Stimulated activated effector memory CD8-positive, alpha-beta T cell treated with anti-CD3 and anti-CD28 coated beads, Interleukin-12 subunit alpha, Interleukin-12 subunit beta, amount 100 ng/mL, for 72 hours (primary cell): ENCODE measurements around the gene U2SURP.
A peak's percentile ranks its signal among the peaks of the same experiment; 100 is the strongest.
"Not testable (repeated sequence)": the region's sequence is repeated elsewhere in the genome, so short reads cannot be mapped to it uniquely, and the experiment has no call there.

Source experiments
- ATAC-seq: fragments of 150-1000 bp; cut with Tn5 transposase; 2 replicates; pipeline ENCODE4 v1.10.0; 2021
- DNase-seq, 2 donors: peaks; one replicate each; pipeline ENCODE4 v3.0.0; 2021 to 2022; ENCODE audit warnings: low spot score in 2 of 2
- H3K27ac Mint-ChIP-seq: one replicate; pipeline ENCODE4 v1.8.0; 2022; ENCODE audit warnings: mild to moderate bottlenecking, mixed read lengths
- H3K36me3 Mint-ChIP-seq: one replicate; pipeline ENCODE4 v1.8.0; 2022; ENCODE audit warnings: mild to moderate bottlenecking, mixed read lengths
- H3K4me1 Mint-ChIP-seq: one replicate; pipeline ENCODE4 v1.8.0; 2022; ENCODE audit warnings: mixed read lengths
- H3K4me3 Mint-ChIP-seq: one replicate; pipeline ENCODE4 v1.8.0; 2022; ENCODE audit warnings: mild to moderate bottlenecking, mixed read lengths
- H3K9me3 Mint-ChIP-seq: one replicate; pipeline ENCODE4 v1.8.0; 2022; ENCODE audit warnings: mixed read lengths

The U2SURP gene

DNA sequence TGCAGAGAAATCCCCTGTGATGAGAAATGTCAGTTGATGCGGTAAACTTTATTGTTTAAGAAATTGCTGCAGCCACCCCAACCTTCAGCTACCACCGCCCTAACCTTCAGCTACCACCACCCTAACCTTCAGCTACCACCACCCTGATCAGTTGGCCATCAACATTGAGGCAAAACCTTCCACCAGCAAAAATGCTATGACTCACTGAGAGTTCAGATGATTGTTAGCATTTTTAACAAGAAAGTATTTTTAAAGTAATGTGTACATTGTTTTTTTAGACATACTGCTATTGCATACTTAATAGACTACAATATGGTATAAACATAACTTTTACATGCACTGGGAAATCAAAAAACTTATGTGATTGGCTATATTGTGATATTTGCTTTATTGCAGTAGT lies 30.0 kb downstream of the U2SURP start:
- peaks cover 100% of the 10 kb centered on the region for H3K36me3 Mint-ChIP-seq

DNA sequence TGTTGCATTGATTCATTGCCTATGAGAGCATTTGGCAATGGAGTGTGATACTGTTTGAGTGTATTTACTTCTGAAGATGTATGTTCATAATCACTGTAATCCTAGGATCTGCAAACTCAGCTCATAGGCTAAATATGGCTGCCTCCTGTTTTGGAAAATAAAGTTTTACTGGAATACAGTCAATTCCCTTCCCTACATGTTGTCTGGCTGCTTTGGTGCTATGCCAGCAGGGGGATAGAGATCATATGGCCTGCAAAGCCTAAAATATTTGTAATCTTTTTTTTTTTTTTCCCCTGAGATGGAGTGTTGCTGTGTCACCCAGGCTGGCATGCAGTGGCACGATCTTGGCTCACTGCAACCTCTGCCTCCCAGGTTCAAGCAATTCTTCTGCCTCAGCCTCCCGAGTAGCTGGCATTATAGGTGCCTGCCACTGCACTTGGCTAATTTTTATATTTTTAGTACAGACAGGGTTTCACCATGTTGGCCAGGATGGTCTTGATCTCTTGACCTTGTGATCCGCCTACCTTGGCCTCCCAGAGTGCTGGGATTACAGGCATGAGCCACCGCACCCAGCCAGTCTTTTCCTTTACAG lies 30.5 kb downstream of the U2SURP start:
- not testable (repeated sequence) for H3K4me1 Mint-ChIP-seq, H3K9me3 Mint-ChIP-seq, H3K4me3 Mint-ChIP-seq, DNase-seq, ATAC-seq
- Mint-ChIP-seq H3K36me3 (peaks cover 100% of the 10 kb centered on the region), H3K27ac (peak overlapping the region; percentile 36)

More for the DNA sequence above, 30.0 kb downstream of the U2SURP start:
- Mint-ChIP-seq H3K4me1 (peaks cover 1% of the 10 kb centered on the region), H3K27ac (peak overlapping the region; percentile 36), H3K9me3 (no peaks in the 10 kb centered on the region), H3K4me3 (no peak overlapping the region)
- ATAC-seq, result no peak
- no peak for DNase-seq

DNA sequence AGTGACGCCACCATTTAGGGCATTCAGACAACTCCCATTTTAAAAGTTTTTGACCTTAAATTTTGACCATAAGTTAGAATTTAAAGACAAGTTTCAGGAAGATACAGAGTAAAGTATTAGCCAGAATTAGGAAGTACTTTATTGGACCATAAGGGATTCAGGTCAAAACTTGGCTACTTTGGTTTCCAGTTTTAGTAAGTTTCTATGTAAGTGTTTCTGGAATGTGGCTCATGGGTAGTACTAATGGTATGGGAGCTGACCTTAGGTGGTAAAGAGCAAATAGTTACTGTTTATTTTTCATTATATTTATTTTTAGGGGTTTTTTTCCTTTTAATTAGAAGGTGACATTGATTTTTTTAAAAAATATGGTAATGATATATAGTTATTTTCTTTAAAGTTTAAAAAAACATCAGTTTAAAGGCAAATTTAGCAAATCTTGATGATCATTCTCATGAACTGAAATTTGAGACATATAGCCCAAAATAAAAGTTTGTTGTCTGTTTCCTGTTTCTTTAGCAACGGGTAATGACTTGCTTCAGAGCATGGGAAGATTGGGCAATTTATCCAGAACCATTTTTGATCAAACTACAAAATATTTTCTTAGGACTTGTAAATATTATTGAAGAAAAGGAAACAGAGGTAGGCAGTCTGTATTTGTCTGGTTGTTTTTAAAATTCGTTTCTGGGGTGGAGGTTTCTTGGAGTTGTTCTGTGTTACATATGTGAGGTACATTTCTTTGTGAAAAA lies 34.3 kb downstream of the U2SURP start:
- ATAC-seq (no peak), DNase-seq (no peak)
- Mint-ChIP-seq H3K27ac (no peak overlapping the region), H3K36me3 (peaks cover 100% of the 10 kb centered on the region), H3K4me3 (no peak overlapping the region), H3K4me1 (peaks cover 5% of the 10 kb centered on the region), H3K9me3 (no peaks in the 10 kb centered on the region)

DNA sequence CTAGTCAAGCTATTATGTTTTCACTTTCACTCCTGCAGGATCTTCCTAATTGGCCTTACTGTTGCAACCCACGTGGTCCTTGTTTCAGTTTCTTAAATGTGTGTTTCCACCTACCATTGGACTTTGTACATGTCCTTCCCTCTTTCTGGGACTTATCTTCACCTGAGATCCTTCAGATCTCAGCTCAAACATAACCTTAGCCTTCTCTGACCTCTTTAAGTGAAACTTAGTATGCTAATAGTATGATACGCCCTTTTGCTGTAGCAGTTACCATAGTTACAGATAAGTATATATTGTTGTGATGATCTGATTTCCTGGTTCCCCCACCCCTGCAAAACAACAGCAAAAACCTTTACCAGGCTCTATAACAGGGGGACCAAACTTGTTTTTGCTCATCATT lies 35.2 kb downstream of the U2SURP start:
- DNase-seq, result no peak
- ATAC-seq, result no peak
- Mint-ChIP-seq H3K27ac (no peak overlapping the region), H3K36me3 (peaks cover 100% of the 10 kb centered on the region), H3K4me1 (peaks cover 5% of the 10 kb centered on the region), H3K4me3 (no peak overlapping the region), H3K9me3 (no peaks in the 10 kb centered on the region)

DNA sequence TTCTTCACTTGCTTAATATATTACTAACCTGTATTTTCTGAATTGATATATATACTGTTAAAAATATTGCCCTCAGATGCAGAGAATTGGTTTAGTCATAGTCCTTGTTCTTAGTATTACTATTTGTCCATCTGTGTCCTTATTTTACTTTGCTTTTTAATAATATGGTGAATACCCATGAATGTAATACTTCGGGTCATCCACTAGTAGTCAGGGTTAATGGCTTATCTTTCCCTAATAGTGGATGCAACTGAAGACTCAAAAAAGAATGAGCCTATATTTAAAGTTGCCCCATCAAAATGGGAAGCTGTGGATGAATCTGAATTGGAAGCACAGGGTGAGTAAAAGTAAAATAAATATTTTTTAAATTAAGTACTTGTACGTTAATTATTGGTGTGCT lies 36.5 kb downstream of the U2SURP start:
- Mint-ChIP-seq H3K36me3 (peaks cover 100% of the 10 kb centered on the region), H3K4me1 (peaks cover 5% of the 10 kb centered on the region)
- ATAC-seq, result no peak

DNA sequence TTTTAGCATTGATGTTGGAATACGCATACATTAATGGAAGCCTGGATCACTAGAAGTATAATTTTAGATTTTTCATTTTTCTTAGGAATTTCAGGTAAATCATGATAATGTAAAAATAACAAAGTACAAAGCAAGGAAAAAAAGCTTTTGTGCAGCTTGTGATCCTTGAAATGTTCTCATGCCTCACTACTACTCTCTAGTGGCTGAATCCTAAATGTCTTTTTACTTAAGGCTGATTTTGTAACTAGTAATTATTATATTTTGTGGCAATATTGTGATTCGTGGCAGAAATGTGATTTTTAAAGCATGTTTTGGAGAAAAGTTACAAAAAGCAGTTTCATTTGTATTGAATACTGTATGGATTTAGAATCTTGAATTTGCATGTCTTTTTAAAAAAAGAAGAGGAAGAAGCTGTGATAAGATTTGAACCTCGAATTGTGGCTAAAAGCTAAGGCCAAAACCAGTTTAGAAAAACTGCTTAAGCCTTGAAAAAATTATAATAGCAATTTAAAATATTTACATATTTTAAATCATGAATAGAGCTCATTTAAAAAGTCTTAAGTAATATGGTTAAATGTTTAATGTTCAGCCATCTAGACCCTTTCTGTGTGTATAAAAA lies 39.0 kb downstream of the U2SURP start:
- H3K27ac Mint-ChIP-seq, result no peak overlapping the region

More for the DNA sequence above, 36.5 kb downstream of the U2SURP start:
- Mint-ChIP-seq H3K9me3 (no peaks in the 10 kb centered on the region), H3K4me3 (no peak overlapping the region), H3K27ac (no peak overlapping the region)
- DNase-seq, result no peak

DNA sequence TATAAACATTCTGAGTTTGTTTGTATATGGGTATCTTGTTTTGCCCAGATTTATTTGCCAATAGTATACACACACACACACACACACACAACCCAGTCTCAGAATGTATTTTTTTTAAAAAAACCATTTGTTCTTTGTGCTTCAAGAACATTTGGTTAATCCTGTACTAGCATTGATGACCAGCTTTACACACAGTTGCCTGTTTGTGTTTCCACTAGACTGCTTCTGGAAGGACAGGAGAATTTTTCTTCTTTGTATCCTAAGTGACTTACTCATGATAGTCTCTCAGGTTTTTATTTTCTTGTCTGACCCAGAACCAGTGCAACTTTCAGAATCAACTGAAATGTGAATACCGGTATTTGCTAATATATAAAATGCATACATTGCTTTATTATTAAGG lies 40.5 kb downstream of the U2SURP start:
- Mint-ChIP-seq H3K4me1 (no peaks in the 10 kb centered on the region), H3K36me3 (peaks cover 94% of the 10 kb centered on the region), H3K4me3 (no peak overlapping the region), H3K9me3 (no peaks in the 10 kb centered on the region), H3K27ac (no peak overlapping the region)
- ATAC-seq, result no peak
- DNase-seq, result no peak

More for the DNA sequence above, 39.0 kb downstream of the U2SURP start:
- DNase-seq (no peak), ATAC-seq (no peak)
- Mint-ChIP-seq H3K9me3 (no peaks in the 10 kb centered on the region), H3K36me3 (peaks cover 100% of the 10 kb centered on the region), H3K4me1 (peaks cover 5% of the 10 kb centered on the region), H3K4me3 (no peak overlapping the region)

DNA sequence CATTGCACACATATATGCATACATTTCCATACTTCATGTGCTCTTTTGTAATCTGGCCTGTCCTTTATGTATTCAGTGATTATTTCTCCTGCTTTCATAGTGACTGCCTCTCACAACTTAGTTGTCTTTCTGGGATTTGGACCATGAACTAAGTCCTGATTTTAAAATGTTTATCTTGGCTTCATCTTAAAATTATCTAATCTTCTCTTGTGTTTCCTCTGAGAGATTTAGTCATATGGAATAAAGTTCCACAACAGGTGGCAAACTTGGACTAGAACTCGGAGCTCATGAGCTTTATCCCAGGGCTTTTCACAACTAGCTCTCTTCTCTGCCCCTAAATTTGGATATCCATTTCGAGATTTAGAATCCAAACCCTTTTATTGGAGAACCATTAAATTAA lies 44.3 kb downstream of the U2SURP start:
- peaks cover 87% of the 10 kb centered on the region for H3K36me3 Mint-ChIP-seq
- H3K9me3 Mint-ChIP-seq, result no peaks in the 10 kb centered on the region
- H3K4me1 Mint-ChIP-seq, result no peaks in the 10 kb centered on the region
- H3K27ac Mint-ChIP-seq, result no peak overlapping the region
- DNase-seq, result no peak
- ATAC-seq, result no peak
- H3K4me3 Mint-ChIP-seq, result no peak overlapping the region

DNA sequence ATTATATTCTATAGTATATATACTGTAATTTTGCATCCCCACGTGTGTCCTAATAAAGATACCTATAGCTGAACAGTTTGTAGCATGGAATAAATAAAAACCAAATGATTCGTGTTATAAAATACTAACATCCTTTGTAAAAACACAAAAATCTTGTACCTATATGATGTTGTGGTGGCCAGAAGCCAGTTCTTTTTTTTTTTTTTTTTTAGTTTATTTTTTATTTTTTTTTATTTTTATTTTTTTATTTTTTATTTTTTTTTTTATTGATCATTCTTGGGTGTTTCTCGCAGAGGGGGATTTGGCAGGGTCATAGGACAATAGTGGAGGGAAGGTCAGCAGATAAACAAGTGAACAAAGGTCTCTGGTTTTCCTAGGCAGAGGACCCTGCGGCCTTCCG lies 44.7 kb downstream of the U2SURP start:
- ATAC-seq, H3K4me1 Mint-ChIP-seq, H3K4me3 Mint-ChIP-seq, H3K9me3 Mint-ChIP-seq, DNase-seq, H3K27ac Mint-ChIP-seq: not testable (repeated sequence)
- H3K36me3 Mint-ChIP-seq, result peaks cover 87% of the 10 kb centered on the region

DNA sequence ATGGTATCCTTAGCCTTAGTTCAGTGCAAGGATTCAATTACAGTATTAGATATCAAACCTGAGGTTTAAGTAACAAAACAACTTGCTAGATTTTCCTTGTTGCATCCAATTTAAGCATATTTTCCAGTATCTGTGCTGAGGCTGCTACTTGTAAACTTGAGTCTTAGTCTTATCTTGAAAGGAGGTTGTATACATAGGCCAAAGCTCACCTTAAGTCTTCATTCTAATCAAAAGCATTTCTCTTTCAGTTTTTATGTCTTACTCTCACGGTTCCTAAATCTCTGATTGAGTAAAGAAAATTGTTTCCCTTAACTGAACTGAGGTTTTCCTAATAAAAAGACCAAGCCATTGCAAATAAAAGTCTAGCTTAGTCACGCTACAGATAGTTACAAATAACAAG lies 52.6 kb downstream of the U2SURP start:
- Mint-ChIP-seq H3K4me3 (no peak overlapping the region), H3K9me3 (no peaks in the 10 kb centered on the region), H3K36me3 (peaks cover 100% of the 10 kb centered on the region), H3K4me1 (no peaks in the 10 kb centered on the region), H3K27ac (no peak overlapping the region)
- DNase-seq (no peak), ATAC-seq (no peak)

DNA sequence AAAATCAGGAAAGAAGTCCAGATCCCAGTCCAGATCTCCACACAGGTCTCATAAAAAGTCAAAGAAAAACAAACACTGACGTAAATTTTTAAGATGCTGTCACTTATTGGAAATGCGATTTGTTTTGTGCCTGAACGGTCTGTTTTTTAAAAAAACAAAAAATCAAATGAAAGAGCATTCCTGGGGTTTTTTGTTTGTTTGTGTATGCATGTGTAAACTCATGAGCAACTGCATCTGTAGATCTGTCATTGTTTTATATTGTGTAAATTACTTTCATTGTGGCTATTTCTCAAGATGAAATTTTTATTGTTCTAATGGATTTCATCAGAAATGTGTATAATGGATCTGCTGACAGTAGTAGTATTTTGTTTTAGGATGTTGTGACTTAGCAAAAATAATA lies 55.0 kb downstream of the U2SURP start:
- ATAC-seq (no peak), DNase-seq (no peak)
- Mint-ChIP-seq H3K9me3 (no peaks in the 10 kb centered on the region), H3K4me1 (peaks cover 5% of the 10 kb centered on the region), H3K4me3 (no peak overlapping the region), H3K36me3 (peaks cover 89% of the 10 kb centered on the region), H3K27ac (no peak overlapping the region)

DNA sequence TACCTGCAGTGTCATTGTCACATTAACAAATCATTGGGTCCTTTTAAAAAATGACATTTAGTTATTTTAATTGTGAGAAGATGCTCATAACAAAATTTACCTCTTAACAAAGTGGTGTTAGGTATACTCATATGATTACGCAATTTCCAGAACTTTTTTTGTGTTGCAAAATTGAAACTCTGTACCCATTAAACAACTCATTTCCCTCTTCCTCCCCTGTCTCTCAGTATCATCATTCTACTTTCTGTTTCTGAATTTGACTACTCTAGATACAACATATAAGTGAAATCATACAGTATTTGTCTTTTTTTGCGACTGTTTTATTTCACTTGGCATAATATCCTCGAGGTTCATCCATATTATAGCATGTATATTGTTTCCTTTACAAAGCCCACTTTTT lies 59.5 kb downstream of the U2SURP start:
- Mint-ChIP-seq H3K9me3 (no peaks in the 10 kb centered on the region), H3K4me3 (no peak overlapping the region), H3K4me1 (peaks cover 14% of the 10 kb centered on the region), H3K27ac (no peak overlapping the region), H3K36me3 (peaks cover 47% of the 10 kb centered on the region)
- peak; percentile 99 for ATAC-seq
- DNase-seq, result no peak

DNA sequence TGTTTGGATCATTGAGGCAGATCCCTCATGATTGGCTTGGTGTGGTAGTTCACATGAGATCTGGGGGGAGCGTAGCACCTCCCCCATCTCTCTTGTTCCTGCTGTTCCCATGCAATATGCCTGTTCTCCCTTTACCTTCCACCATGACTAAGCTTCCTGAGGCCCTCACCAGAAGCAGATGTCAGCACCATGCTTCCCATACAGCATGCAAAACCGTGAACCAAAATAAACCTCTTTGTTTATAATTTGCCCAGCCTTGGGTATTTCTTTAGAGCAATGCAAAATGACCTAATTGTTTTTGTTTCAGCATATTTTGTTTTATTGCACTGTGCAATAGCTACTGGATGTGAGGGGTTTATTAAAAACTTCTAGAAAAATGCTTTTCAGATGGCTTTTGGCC lies 61.6 kb downstream of the U2SURP start:
- Mint-ChIP-seq H3K36me3 (peaks cover 26% of the 10 kb centered on the region), H3K9me3 (no peaks in the 10 kb centered on the region), H3K4me3 (no peak overlapping the region), H3K4me1 (peaks cover 14% of the 10 kb centered on the region), H3K27ac (no peak overlapping the region)
- DNase-seq (no peak), ATAC-seq (no peak)

DNA sequence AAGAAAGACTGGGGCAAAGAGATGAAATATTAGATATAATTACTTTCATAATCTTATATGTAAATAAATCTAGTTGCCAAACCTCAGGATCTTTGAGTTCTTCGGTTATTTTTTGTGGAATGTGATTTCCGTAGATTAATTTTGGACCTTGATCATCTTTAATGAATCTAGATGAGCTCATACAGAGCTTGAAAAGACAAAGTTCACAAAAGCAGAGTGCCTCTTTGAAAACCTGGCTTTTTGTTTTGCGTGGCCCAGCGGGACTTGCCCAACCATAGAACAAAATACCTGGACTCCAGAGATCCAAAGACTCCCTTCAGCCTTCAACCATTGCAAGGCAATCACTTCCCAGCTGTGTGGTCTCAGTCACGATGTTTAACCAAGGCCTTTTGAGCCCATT lies 63.4 kb downstream of the U2SURP start:
- Mint-ChIP-seq H3K4me3 (no peak overlapping the region), H3K4me1 (peaks cover 14% of the 10 kb centered on the region), H3K36me3 (peaks cover 8% of the 10 kb centered on the region), H3K9me3 (no peaks in the 10 kb centered on the region), H3K27ac (no peak overlapping the region)
- ATAC-seq (no peak), DNase-seq (no peak)

DNA sequence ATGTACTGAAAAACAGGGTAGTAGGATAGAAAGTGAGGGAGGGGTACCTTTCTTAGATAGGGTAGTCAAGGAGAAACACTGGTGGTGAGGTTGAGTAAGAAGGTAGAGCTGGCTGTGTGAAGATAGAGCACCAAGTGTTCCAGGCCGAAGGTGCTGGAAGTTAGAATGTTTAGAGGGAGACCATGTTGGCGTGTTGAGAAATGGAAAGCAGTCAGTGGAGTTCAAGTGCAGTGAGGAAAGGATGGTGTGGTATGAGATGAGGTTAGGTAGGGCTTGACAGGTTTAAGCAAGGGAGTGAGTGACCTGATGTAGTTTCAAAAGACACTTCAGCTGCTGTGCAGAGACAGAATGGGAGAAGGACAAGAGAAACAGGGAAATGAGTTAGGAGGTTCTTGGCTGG lies 64.0 kb downstream of the U2SURP start:
- H3K9me3 Mint-ChIP-seq, result no peaks in the 10 kb centered on the region
- ATAC-seq, result no peak
- peaks cover 5% of the 10 kb centered on the region for H3K36me3 Mint-ChIP-seq
- no peak overlapping the region for H3K27ac Mint-ChIP-seq
- no peak for DNase-seq
- H3K4me1 Mint-ChIP-seq, result peaks cover 14% of the 10 kb centered on the region
- H3K4me3 Mint-ChIP-seq, result no peak overlapping the region

DNA sequence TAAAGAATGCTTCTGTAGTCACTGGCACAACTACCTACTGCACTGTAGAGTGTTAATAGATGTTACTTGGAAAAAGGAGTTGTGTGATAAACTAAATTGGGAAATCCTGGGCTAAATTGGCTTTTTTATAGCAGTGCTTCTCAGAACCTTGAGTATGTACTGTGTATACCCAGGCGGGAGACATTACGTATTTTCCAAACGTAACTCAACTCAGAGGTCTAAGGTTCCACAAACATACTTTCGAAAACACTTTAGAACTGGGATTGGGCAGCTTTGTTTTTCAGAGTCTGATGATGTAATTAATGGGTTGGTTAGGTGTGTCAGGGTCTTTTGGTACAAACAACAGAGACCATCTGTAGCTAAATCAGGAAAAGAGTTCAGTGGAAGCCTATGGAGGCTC lies 64.7 kb downstream of the U2SURP start:
- no peaks in the 10 kb centered on the region for H3K9me3 Mint-ChIP-seq
- H3K27ac Mint-ChIP-seq, result peak overlapping the region; percentile 56
- peaks cover 5% of the 10 kb centered on the region for H3K36me3 Mint-ChIP-seq
- H3K4me1 Mint-ChIP-seq, result peaks cover 12% of the 10 kb centered on the region
- no peak for ATAC-seq
- no peak overlapping the region for H3K4me3 Mint-ChIP-seq
- DNase-seq, result no peak
